Astrocyte (in vitro differentiated cells and primary cell): ENCODE data around the gene BMP8A.

Source experiments
- EZH2 ChIP-seq: IDR thresholded peaks from 2 replicates; pipeline ENCODE4 v1.6.1; 2012; ENCODE audit warnings: mild to moderate bottlenecking, low read length, inconsistent platforms; ENCODE audit not compliant: insufficient read depth
- TF ChIP-seq, protein P1 (sequence below): IDR thresholded peaks from 2 replicates; pipeline ENCODE4 v1.5.1; 2011; ENCODE audit warnings: low read depth, mild to moderate bottlenecking, inconsistent platforms, low read length, moderate library complexity; ENCODE audit not compliant: insufficient read depth

DNA sequence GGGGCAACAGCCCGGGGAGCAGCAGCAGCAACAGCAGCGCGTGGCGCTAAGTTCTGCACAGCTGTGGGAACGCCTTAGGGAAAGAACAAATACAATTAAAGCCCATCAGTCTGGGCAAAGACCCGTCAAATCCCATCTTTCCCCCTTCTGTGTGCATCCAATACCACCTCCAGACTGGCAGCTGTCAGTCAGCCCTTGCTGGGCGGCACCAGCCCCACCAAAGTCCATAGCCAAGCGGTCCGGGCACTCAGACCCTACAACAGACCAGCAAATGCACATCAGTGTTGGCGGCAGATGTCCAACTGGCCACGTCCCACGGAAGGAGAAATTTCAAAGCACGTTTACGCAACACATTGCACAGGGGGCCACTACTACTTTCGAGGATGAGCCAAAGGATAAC, 72.2 kb downstream of the BMP8A start:
- TF ChIP-seq, protein P1, sequence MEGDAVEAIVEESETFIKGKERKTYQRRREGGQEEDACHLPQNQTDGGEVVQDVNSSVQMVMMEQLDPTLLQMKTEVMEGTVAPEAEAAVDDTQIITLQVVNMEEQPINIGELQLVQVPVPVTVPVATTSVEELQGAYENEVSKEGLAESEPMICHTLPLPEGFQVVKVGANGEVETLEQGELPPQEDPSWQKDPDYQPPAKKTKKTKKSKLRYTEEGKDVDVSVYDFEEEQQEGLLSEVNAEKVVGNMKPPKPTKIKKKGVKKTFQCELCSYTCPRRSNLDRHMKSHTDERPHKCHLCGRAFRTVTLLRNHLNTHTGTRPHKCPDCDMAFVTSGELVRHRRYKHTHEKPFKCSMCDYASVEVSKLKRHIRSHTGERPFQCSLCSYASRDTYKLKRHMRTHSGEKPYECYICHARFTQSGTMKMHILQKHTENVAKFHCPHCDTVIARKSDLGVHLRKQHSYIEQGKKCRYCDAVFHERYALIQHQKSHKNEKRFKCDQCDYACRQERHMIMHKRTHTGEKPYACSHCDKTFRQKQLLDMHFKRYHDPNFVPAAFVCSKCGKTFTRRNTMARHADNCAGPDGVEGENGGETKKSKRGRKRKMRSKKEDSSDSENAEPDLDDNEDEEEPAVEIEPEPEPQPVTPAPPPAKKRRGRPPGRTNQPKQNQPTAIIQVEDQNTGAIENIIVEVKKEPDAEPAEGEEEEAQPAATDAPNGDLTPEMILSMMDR: no peak
- no peak for TF ChIP-seq EZH2
